GM10847 (cell line): ENCODE results near the gene LAD1.

Source experiments
- POLR2A ChIP-seq: IDR thresholded peaks from 2 replicates; pipeline ENCODE4 v1.6.1; 2011; ENCODE audit not compliant: insufficient read length; ENCODE audit errors: extremely low read depth

The LAD1 gene

GRCh38 chr1:201363467-201363866, 35.7 kb downstream of the LAD1 start:
- no peak for TF ChIP-seq POLR2A

- TF ChIP-seq POLR2A, result no peak
These were observed 36.2 kb downstream of the LAD1 start for GRCh38 chr1:201362906-201363305.

DNA sequence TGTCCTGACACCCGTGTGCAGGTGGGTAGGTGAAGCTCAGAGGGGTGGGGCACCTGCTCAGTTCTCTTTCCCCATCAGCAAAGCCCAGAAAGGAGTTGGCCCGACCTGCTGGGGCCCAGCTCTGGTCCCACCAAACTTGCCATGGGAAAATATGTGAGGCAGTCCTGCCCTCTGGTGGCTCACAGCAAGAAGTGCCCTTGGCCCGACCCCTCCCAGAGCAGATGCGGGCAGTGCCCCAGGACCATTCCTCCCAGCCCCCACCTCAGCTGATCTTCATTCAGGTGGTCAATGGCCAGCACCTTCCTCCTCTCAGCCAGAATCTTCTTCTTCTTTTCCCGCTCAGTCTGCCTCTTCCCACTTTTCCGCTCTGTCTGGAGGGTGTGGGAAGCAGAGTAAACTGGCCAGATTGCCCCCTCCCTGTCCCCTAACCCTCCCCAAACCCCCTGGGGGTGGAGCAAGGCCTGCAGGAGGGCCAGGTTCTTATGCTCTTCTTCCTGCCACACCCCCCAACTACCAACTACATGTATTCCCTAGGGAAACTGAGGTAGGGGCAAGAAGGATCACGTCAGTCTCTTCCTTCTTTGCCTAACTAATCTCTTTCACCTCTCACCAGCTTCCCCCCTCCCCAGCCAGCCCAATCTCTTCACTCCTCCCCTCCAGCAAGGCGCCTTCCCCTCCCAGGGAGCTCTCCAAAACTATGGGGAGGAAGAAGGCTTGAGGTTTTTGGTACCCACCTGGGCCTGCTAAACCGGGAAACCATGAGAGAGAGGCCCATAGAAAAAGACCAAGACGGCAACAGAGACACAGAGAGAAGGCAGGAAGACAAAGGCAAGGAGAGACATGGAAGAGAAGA, 37.2 kb downstream of the LAD1 start:
- no peak for TF ChIP-seq POLR2A

GRCh38 chr1:201360901-201361651, 38.0 kb downstream of the LAD1 start:
- no peak for TF ChIP-seq POLR2A

DNA sequence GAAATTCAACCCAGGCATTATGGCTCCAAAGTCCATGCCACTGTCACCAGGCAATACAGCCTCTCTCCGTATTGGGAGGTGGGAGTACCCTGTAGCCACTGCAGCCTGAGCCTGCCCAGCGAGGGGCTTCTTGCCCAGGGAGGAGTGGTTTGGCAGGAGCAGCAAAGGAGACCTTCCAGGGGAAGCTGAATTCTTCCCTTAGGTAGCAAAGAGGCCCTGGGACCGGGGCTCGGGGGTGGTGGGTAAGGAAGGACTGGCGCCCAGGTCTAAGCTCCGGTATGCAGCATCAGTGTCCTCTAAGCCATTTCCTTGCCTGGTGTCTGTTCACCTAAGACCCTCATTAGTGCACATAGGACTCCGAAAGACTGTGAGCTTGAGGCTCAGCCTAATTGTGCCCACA, 38.6 kb downstream of the LAD1 start:
- TF ChIP-seq POLR2A, result no peak

GRCh38 chr1:201359873-201360210, 39.3 kb downstream of the LAD1 start:
- no peak for TF ChIP-seq POLR2A

- TF ChIP-seq POLR2A, result no peak
These were observed 39.9 kb downstream of the LAD1 start for GRCh38 chr1:201359031-201359872.

DNA sequence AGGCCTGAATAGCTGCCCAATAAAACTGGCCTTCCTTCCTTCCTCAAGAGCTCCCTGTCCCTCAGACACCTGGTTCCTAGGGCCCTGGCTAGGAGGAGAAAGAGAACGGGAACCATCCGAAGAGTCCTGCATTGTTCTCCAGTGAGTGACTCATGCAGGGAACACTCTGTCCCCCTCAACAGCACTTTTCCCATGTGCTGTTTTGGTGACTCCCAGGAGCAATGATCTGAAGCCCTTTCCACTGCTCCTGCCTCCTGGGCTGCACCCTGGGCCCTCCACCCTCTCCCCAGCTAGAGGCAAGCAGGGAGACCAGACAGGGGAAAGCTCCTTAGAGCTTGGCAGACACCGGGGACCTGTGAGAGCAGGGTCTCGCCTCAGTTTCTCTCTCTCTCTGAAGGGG, 40.5 kb downstream of the LAD1 start:
- TF ChIP-seq POLR2A, result no peak

- no peak for TF ChIP-seq POLR2A
These were observed 41.3 kb downstream of the LAD1 start for GRCh38 chr1:201357636-201358348.

- TF ChIP-seq POLR2A, result no peak
These were observed 41.9 kb downstream of the LAD1 start for GRCh38 chr1:201357211-201357610.

DNA sequence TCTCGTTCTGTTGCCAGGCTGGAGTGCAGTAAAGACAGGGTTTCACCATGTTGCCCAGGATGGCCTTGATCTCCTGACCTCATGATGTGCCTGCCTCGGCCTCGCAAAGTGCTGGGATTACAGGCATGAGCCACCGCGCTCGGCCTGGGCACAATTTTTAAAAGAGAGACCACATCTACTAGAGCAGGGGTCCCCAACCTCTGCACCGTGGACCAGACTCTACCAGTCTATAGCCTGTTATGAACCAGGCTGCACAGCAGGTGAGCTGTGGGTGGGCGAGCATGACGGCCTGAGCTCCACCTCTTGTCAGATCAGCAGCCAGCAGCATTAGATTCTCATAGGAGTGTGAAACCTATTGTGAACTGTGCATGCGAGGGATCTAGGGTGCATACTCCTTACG, 42.4 kb downstream of the LAD1 start:
- no peak for TF ChIP-seq POLR2A

DNA sequence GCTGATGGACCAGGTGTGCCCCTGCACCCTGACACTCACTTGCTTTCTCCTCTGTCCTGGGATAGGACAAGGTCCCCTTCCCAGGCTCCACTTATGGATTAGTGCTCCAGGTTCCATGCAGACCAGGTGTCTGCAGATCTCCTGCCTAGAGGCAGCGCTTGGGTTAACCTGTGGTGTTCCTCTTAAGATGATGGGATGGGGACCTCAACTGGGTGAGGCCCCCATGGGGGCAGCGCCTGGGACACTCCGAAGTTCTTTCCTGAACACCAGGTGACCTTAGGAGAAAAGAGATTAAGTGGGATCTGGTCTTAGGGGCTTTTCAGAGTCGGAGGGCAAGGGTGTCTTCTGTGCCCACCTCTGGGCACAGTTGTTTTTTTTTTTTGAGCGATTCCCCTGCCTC, 42.9 kb downstream of the LAD1 start:
- TF ChIP-seq POLR2A, result no peak

DNA sequence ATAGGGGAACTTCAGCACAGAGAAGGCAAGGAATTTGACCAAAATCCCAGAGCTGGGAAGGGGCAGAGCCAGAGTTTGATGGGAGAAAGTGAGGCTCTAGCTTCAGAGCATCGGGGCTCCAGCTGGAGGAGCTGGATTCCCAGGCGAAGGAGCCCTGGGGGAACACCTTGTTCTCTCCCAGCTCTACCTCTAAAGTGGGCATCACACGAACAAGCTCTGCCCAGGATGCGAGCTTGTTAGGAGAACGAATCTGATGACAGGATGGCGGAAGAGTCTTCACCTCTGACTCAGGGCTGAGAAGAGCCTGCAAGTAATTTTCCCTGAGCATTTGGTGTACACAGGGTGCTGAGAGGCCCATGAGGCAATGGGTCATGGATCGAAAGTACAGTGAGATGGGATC, 43.7 kb downstream of the LAD1 start:
- no peak for TF ChIP-seq POLR2A

DNA sequence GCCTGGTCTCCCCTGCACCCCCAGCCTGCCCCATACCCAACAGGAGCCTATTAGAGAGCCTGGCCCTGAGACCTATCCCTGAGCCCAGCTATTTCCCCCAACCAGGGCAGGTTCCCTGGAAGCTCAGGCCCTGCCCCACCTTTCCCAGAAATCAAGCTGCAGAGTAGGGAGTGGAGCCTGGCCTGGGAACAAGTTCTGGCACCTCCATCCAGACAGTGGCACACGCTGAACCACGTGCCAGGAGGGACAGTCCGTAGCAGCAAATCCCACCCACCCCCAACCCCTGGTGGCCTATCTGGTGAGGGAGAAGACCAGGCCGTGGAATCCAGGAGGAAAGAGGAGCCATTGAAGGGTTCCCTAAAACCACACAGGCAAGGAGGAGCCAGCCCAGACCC, 44.2 kb downstream of the LAD1 start:
- TF ChIP-seq POLR2A, result no peak
